Measurements from ENCODE around the gene KRT6A.

Gene KRT6A

DNA sequence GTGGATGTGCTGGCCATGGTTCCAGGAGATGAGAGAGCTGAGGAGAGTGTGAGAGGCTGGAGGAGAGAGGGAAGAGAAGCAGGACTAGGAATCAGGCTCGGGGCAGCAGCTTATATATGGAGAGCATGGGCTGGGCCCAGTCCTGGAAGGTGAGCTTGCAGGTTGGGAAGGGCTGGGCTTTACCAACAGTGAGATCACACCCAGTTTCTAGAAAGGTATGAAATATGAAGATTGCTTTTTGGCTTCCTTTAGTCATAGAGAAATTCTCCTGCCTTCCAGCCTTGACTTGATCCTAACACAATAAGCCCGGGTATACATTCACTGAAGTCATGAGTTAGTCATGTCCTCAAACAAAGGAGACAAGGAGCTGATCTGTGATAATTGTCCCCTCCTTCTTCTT lies at the start of gene KRT6A:
Gene KRT6A, minus strand, starts transcription at position 86 of the 400 bp plus-strand sequence. Its CDS starts 69 bp downstream, at position 17.
- no peaks in the 10 kb centered on the region for H3K9me3 Mint-ChIP-seq
- no peak within 1 kb of the TSS for H3K27ac Mint-ChIP-seq
- no peak for ATAC-seq
- H3K27me3 Mint-ChIP-seq, result peaks cover 20% of the 10 kb centered on the region
- H3K36me3 Mint-ChIP-seq (ENCODE audit: low read depth), result no peaks in the 10 kb centered on the region
- no peaks in the 10 kb centered on the region for H3K4me1 Mint-ChIP-seq
- no peak within 1 kb of the TSS for H3K4me3 Mint-ChIP-seq
- DNase-seq, result no peak

DNA sequence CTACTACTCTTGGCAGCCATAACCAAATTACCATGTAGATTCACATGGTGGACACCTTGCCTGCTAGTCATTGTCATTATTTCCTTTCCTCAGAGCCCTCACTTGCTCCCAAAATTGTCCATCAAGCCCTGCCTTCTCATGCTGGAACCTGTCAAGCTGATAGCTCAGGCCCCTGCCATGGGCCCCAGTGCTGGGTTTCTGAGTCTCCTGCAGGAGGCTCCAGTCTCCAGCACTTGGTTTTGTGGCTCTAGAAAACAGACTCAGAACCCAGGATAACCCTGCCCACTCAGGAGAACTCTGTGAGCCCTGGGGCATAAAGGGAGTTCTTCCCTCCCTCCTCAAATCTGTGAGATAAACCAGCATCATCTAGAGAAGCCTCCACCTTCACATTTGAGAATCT lies 49.1 kb upstream of the KRT6A start:
- Mint-ChIP-seq H3K9me3 (no peaks in the 10 kb centered on the region), H3K27me3 (no peaks in the 10 kb centered on the region), H3K4me3 (no peak overlapping the region), H3K4me1 (peaks cover 6% of the 10 kb centered on the region), H3K36me3 (ENCODE audit: low read depth) (no peaks in the 10 kb centered on the region), H3K27ac (no peak overlapping the region)
- ATAC-seq (no peak), DNase-seq (no peak)

DNA sequence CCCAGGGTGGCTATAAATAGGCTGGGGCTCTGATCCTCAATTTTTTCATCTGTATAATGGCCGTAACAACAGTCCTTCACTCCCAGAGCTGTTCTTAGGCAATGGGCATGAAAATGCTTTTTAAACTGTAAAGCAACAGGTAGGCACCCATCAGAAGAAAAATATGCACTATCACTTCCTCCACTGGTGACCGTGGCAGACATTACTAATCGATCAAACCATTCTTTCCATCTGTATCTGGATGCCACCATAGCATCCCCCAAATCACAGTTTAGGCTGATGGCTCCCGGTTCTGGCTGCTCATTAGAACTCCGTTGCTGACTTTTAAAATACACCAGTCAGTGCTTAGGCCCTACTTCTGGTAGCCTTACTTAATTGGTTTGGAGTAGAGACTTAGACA lies 48.7 kb upstream of the KRT6A start:
- no peak overlapping the region for H3K27ac Mint-ChIP-seq

DNA sequence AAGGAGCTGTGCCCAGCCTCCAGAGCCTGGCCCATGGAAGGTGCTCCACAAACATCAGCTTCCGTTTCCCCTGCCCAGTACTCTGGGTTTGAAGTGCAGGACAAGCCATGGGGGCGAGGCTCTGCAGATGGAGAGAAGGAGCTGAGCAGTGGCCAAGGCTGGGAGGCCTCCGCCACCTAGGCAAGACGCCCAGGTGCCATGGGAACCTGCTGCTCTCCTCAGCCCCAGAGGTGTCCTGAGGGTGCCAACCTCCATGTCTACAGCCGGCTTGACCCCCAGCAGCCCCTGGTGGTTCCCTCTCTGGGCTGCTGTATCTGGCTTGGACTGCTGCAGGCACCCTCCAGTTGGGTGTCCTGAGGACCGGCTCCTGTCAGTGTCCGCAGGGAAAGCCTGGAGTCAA lies 47.5 kb upstream of the KRT6A start:
- peaks cover 6% of the 10 kb centered on the region for H3K4me1 Mint-ChIP-seq

More for the DNA sequence above, 48.7 kb upstream of the KRT6A start:
- Mint-ChIP-seq H3K36me3 (ENCODE audit: low read depth) (no peaks in the 10 kb centered on the region), H3K9me3 (no peaks in the 10 kb centered on the region), H3K27me3 (no peaks in the 10 kb centered on the region), H3K4me3 (no peak overlapping the region), H3K4me1 (peaks cover 6% of the 10 kb centered on the region)
- ATAC-seq (no peak), DNase-seq (no peak)

DNA sequence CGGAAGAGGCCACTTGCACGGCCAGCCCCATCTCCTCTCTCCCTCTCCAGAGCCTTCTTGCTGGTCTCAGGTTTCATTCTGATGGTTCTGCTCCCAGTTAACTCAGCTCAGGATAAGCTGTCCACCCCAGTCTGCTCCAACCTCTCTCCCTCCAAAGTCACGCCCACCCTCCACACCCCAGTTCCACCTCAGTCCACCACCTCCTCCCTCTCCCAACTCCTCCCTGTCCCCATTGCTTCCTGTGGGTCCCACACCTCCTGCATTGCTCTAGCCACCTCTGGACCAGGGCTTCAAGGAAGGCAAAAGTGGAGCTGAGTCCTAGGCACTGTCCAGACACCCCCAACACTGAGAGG lies 46.7 kb upstream of the KRT6A start:
- DNase-seq (no peak), ATAC-seq (no peak)
- H3K9me3 Mint-ChIP-seq, result no peaks in the 10 kb centered on the region
- H3K27ac Mint-ChIP-seq, result no peak overlapping the region
- peaks cover 6% of the 10 kb centered on the region for H3K4me1 Mint-ChIP-seq
- H3K4me3 Mint-ChIP-seq, result no peak overlapping the region
- H3K36me3 Mint-ChIP-seq (ENCODE audit: low read depth), result no peaks in the 10 kb centered on the region
- H3K27me3 Mint-ChIP-seq, result no peaks in the 10 kb centered on the region

More for the DNA sequence above, 47.5 kb upstream of the KRT6A start:
- DNase-seq (no peak), ATAC-seq (no peak)
- Mint-ChIP-seq H3K27ac (no peak overlapping the region), H3K27me3 (no peaks in the 10 kb centered on the region), H3K36me3 (ENCODE audit: low read depth) (no peaks in the 10 kb centered on the region), H3K9me3 (no peaks in the 10 kb centered on the region), H3K4me3 (no peak overlapping the region)

DNA sequence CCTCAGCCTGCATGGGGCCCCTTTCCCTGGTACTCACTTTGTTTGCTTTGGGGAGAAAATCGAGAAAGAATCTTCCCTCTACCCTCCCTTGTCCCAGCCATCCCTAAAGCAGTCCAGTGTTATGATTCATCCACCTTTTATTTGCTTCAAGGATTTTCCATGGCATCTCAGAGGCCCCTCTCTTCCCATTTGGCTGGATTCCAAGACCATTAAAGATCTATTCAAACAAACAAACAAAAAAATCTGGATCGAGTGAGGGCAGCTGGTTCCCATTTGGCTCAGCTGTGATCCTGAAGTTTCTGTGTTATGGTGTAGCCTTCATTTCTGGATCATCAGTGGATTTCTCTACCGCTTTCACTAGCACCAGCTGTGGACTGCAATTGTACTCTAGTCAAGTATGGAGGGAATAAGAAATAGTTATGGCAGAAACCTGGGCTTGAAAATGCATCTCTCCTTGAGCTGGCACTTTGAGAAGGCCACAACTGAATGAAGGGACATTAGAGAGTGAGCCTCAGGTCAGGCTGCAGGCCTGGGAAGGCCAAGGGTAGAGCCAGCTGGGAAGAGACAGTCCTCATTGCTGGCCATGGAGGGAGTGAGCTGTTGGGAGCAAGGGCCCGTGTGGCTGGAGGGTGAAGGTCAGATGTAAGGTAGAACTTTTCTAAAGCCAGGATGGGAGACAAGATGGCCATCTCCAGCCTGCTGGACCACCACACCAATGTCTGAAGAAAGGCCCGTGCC lies 46.2 kb upstream of the KRT6A start:
- DNase-seq (no peak), ATAC-seq (no peak)
- H3K4me1 Mint-ChIP-seq, result peaks cover 6% of the 10 kb centered on the region
- no peaks in the 10 kb centered on the region for H3K9me3 Mint-ChIP-seq
- no peaks in the 10 kb centered on the region for H3K27me3 Mint-ChIP-seq
- no peak overlapping the region for H3K4me3 Mint-ChIP-seq
- H3K36me3 Mint-ChIP-seq (ENCODE audit: low read depth), result no peaks in the 10 kb centered on the region
- no peak overlapping the region for H3K27ac Mint-ChIP-seq

DNA sequence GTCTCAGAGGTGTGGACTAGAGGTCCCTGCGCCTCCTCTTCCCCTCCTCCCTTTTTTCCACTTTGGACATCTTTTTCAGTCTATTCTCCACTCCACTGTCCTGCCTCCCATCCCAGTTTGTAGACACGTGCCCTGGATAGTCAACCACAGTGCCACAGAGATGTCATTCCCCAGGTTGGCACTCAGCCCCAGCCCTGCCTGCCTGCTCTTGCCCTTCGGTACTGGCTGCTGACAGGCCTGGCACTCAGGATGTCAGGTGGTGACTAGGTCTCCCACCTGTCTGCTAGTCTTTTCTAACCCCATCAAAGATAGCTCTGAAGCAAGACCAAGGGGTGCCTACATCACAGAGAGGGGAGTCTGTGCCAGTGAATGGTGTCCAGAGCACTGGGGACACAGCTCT lies 44.0 kb upstream of the KRT6A start:
- Mint-ChIP-seq H3K4me3 (no peak overlapping the region), H3K27ac (no peak overlapping the region)

DNA sequence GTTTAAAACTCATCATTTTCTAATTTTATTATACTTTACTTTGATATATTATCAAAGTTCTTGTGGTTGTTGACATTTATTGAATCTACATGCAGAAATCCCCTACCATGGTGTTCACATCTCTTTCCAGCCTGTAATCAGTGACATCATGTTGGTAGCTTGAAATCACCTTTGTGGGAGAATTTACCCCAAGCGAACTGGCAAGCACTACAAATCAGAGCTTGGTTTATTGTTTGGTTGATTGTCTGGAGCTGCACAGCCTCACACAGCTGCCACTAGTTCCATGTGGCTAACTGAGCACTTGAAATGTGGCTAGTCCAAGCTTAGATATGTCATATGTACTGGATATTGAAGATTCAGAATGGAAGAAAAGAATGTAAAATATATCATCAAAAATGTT lies 42.5 kb upstream of the KRT6A start:
- Mint-ChIP-seq H3K9me3 (no peaks in the 10 kb centered on the region), H3K27me3 (no peaks in the 10 kb centered on the region), H3K36me3 (ENCODE audit: low read depth) (no peaks in the 10 kb centered on the region), H3K4me1 (no peaks in the 10 kb centered on the region), H3K27ac (no peak overlapping the region), H3K4me3 (no peak overlapping the region)
- no peak for DNase-seq
- ATAC-seq, result no peak

More for the DNA sequence above, 44.0 kb upstream of the KRT6A start:
- Mint-ChIP-seq H3K36me3 (ENCODE audit: low read depth) (no peaks in the 10 kb centered on the region), H3K9me3 (no peaks in the 10 kb centered on the region), H3K4me1 (no peaks in the 10 kb centered on the region), H3K27me3 (no peaks in the 10 kb centered on the region)
- ATAC-seq (no peak), DNase-seq (no peak)

DNA sequence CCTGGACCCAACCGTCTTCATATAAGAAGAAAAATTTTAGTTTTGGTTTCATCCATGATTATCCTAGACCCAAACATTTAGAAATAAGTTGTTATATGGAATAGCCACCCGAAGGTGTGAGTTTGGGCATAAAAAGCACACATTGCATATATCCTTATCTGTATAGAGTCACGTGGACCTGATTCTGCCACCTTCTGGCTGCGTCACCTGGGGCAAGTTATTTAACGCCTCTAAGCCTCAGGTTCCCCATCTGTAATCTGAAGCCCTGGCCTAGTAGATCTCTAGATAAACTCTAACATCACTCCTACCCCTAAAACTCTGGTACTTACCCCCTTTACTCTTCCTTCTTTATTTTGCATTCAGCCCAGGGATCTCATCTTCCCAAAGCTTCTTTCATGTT lies 41.4 kb upstream of the KRT6A start:
- Mint-ChIP-seq H3K36me3 (ENCODE audit: low read depth) (no peaks in the 10 kb centered on the region), H3K27ac (no peak overlapping the region), H3K27me3 (no peaks in the 10 kb centered on the region), H3K4me1 (no peaks in the 10 kb centered on the region), H3K9me3 (no peaks in the 10 kb centered on the region), H3K4me3 (no peak overlapping the region)
- ATAC-seq, result no peak
- no peak for DNase-seq

DNA sequence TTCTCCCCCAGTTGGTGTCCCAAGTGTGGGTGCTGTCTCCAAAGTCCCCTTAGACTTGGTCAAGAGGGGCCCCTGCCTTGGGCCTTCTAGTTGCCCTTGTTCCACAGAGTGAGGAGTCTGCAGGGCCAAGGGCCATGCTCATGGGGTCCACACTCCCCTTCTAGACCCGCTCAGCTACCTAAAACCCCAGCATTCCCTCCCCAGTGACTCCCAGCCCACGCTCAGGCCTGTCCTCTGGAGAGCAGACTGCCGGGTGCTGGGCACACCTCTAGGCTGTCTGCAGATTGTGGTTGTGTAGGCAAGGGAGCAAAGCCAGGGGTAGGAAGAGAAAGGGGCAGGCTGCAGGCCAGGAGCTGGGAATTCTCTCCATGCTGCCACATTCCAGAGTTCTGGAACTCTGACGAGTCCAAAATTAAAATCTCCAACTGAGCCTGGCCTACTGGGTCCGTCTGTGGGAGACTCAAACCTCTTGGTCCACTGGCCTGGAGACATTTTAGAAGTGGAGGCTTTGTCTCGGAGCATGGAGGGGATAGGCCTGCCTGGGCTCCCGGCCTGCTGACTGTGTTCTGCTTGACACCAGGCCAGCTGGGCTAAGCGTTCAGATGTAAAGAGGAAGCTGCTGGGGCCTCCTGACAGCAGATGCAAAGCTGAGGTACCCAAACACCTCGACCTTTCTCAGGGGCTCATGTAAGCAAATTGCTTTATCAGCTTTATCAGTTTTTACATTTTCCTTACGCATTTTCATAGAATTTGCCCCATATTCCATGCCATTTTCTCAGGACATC lies 40.8 kb upstream of the KRT6A start:
- H3K4me3 Mint-ChIP-seq, result no peak overlapping the region
- no peak for DNase-seq
- H3K27me3 Mint-ChIP-seq, result no peaks in the 10 kb centered on the region
- ATAC-seq, result no peak
- no peaks in the 10 kb centered on the region for H3K4me1 Mint-ChIP-seq
- H3K9me3 Mint-ChIP-seq, result no peaks in the 10 kb centered on the region
- H3K27ac Mint-ChIP-seq, result no peak overlapping the region
- H3K36me3 Mint-ChIP-seq (ENCODE audit: low read depth), result no peaks in the 10 kb centered on the region

DNA sequence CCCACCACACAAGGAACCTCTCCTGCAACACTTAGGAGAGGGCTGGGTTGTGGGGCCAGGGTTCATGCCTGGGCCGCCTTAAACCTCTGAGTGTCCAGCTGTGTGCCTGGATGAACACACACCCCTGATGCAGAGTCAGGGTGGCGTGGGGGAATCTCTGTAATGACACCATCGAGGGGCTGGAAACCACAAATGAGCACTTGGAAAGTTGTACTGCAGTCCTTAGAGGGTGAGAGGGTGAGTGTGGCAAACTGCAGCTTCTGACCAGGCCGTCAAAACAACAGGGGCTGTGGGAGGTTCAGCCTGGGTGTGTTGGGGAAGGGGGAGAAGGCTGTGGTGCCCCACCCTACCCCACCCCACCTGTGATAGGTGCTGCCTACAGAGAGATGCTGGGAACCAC lies 39.6 kb upstream of the KRT6A start:
- no peaks in the 10 kb centered on the region for H3K36me3 Mint-ChIP-seq (ENCODE audit: low read depth)
- no peaks in the 10 kb centered on the region for H3K9me3 Mint-ChIP-seq
- no peak overlapping the region for H3K4me3 Mint-ChIP-seq
- ATAC-seq, result no peak
- H3K27ac Mint-ChIP-seq, result no peak overlapping the region
- no peaks in the 10 kb centered on the region for H3K4me1 Mint-ChIP-seq
- DNase-seq, result no peak
- no peaks in the 10 kb centered on the region for H3K27me3 Mint-ChIP-seq

DNA sequence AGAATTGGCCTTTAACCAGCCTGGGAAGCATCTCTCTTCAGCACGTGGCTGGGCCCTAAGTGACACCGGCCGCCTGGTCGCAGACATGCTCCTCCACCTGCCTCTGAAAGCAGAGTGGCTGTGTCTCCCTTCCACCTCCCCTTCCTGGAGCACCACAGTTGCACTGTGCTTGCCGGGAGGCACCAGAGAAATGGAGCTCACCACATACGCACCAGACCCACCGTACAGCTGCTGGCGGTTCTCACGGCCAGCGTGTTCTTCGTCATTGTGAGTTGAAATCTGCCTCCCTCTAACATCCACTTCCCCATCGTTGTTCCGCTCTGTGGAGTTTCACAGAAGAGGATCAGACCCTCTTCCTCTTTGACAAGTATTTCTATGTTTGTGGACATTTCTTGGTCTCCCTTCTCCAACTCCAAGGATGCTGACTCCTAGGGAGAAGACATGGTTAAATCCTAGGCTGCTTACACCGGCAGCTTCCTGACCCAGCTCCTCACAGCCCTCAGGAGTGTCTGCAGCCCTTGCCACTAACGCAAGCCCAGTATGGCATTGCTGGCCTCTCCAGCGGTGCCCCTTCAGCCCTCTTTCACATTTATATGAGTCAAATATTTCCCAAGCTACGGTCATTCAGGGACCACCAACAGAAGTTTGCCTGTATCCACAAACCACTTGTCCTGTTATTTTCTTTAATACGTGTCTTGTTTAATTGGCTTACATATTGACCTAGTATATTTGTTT lies 38.7 kb upstream of the KRT6A start:
- H3K27me3 Mint-ChIP-seq, result no peaks in the 10 kb centered on the region
- DNase-seq, result no peak
- H3K9me3 Mint-ChIP-seq, result no peaks in the 10 kb centered on the region
- no peak overlapping the region for H3K27ac Mint-ChIP-seq
- H3K4me1 Mint-ChIP-seq, result no peaks in the 10 kb centered on the region
- no peak overlapping the region for H3K4me3 Mint-ChIP-seq
- no peaks in the 10 kb centered on the region for H3K36me3 Mint-ChIP-seq (ENCODE audit: low read depth)
- ATAC-seq, result no peak

DNA sequence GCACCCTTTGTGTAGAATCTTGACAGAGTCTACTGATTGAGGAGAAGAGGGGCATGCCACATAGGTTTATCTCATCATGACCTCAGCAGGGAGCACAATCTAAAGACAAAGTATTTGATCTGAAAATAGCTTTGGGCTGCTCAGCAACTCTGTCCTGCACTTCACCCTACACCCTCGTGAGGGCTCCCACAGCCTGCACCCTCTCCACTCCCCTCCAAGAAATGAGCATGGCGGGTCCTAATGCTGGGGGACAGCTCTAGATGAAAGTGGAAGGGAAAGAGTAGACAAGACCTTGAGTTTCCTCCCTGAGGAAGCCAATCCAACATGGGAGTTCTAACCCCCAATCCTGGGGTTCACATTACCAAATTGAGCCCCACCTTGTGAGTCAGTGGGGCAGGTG lies 37.8 kb upstream of the KRT6A start:
- no peaks in the 10 kb centered on the region for H3K27me3 Mint-ChIP-seq
- ATAC-seq (no peak), DNase-seq (no peak)
- H3K27ac Mint-ChIP-seq, result no peak overlapping the region
- H3K4me3 Mint-ChIP-seq, result no peak overlapping the region
- H3K9me3 Mint-ChIP-seq, result no peaks in the 10 kb centered on the region
- H3K36me3 Mint-ChIP-seq (ENCODE audit: low read depth), result no peaks in the 10 kb centered on the region
- H3K4me1 Mint-ChIP-seq, result no peaks in the 10 kb centered on the region

DNA sequence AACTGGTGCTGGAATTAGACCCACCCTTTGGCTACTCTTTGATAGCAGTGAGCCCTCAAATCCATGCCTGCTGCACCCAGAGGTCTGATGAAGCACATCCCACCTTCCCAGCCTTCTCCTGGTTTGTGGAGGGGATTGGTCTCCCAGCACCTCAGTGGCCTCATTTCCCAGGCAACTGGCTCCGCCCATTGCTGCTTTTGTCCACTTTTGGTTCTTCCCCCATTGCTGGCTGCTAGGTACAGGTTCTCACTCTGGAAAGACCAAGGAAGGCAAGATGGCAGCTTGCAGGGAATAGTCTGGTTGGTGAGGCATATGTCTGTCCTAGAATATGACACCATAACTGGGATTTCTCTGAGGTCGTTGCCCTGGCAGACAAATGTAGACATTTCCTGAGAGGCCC lies 37.3 kb upstream of the KRT6A start:
- Mint-ChIP-seq H3K36me3 (ENCODE audit: low read depth) (no peaks in the 10 kb centered on the region), H3K4me1 (no peaks in the 10 kb centered on the region), H3K4me3 (no peak overlapping the region), H3K9me3 (no peaks in the 10 kb centered on the region), H3K27me3 (no peaks in the 10 kb centered on the region), H3K27ac (no peak overlapping the region)
- DNase-seq (no peak), ATAC-seq (no peak)

DNA sequence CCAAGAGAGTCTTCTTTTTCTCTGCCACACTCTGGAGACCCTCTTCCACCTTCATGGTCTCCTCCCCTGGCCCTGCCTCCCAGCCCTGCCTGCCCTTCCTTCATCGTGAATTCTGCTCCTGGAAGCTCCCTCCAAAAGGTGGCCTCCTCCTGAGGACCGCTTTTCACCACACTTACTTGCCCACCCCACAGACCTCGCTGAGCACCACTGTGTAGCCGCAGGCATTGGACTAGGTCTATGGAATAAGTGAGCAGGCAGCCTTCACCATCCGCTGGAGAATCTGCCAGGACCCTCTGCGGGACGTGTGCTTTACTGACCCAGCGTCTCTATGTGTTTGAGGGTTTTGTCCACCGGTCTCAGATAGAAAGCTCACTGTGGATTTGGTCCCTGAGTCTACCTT lies 36.8 kb upstream of the KRT6A start:
- Mint-ChIP-seq H3K4me1 (no peaks in the 10 kb centered on the region), H3K4me3 (no peak overlapping the region), H3K9me3 (no peaks in the 10 kb centered on the region), H3K27me3 (no peaks in the 10 kb centered on the region), H3K36me3 (ENCODE audit: low read depth) (no peaks in the 10 kb centered on the region), H3K27ac (no peak overlapping the region)
- ATAC-seq (no peak), DNase-seq (no peak)
